CD4-positive, alpha-beta T cell treated with Interferon alpha-2 for 1 hour (primary cell): ENCODE measurements around the gene B3GAT3.
A peak's percentile ranks its signal among the peaks of the same experiment; 100 is the strongest.
"Not testable (repeated sequence)": the region's sequence is repeated elsewhere in the genome, so short reads cannot be mapped to it uniquely, and the experiment has no call there.

Experiments
- DNase-seq, 2 donors: peaks; one replicate each; pipeline ENCODE4 v3.0.0-alpha.2; 2020 to 2022

The B3GAT3 gene

DNA sequence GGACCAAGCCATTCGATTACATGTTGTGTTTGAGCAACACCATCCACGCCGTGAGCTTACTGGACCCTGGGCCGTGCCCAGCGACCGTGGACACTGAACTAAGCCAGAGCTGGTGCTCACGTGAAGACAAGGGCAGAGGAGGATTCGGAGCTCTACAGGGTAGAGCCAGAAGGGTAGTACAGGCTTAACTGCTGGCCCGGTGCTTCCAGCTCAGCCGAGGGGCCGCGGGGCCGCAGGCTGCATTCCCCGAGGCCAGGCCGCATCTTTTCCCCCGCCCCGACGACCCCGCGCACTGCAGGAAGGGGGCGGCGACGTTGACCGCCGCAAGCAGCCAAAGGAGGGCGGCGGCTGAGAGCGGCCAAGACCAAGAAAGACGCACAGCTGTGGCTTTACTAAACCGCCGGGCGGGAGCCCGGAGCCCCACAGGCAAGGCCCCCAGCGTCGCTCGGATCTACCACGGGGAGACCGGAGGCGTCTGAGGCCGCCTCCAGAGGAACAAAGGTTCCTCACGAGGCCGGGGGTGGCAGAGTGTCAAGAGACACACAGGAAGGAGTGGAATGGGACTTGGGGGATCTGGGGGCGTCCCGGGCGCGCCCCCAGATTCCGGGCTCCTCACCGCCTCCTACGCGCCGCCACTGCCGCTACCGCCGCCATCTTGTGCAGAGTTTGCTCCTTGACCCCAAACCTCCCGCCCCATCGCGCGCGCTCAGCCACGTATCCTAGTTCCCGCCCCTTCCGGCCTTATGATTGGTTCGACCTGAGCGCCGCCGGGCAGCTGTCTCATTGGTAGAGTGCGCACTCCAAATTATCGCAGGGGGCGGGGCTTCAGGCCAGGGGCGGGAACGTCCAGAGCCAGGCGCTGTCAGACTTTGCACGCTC, 24.4 kb upstream of the B3GAT3 start, which contains the start of gene GANAB:
Gene GANAB, minus strand, starts transcription at position 668 of the 879 bp plus-strand sequence. Its CDS starts 14 bp downstream, at position 654.
- peak; percentile 98 to 99 for DNase-seq

DNA sequence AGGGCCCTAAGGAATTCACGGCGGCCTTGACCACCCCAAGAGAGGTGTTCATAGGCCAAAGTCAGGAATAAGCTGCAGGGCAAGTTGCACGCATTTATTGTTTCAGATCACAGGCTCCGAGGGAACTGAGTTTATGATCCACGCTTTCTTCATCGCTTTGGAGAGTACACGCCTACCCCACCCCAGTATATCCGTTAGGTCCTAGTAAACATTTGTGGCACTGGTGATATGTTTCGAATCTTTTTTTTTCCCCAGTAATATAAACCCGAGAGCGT, 23.8 kb upstream of the B3GAT3 start:
- DNase-seq: no peak

DNA sequence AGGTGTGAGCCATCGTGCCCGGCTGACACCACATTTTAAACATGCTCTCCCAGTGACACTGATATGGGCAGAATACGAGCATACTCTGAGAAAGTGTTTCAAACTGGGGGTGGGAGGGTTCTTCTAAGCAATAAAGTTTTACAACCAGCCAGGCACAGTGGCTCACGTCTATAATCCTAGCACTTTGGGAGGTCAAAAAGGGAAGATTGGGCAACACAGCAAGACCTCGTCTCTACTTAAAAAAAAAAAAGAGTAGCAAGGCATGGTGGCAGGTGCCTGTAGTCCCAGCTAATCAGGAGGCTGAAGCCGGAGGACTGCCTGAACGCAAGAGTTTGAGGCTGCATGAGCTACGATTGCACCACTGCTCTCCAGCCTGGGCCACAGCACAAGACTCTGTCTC, 22.4 kb upstream of the B3GAT3 start:
- no peak for DNase-seq

DNA sequence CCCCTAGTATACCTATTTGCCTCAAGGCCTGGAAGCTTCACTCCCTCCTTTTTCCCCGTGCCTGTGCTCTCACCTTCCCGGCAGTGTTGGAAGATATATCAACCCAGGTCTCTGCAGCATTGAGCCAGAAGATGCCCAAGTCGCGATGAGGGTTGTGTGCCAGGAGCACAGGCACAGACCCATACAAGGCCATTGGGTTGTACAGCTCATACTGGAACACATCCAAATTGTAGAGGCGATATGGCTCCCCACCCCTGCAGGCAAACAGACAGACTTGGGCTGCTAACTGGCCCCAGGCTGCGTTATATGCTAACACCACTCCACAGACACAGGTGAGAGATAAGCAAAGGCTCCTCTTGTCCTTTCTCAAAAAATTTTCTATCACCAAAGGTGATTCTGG, 10.7 kb upstream of the B3GAT3 start:
- no peak for DNase-seq

DNA sequence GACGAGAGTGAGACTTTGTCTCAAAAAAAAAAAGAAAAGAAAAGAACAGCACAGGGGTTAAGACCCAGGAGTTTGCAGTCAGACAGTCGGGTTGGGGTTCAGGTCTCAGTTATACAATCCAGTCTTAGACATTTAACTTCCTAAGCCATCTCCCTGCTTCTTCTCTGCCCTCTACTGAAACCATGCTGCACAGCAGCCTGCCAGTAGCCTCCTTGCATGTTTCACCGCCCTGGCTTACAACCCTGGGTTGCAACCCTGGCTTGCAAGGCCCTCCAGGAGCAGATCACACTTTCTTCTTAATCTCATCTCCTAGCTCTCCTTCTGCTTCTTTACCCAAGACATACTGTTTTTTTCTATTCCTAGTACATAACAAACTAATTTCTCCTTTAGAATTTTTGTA, 5.9 kb upstream of the B3GAT3 start:
- peak in 1 of 2 donors; percentile 29 for DNase-seq

DNA sequence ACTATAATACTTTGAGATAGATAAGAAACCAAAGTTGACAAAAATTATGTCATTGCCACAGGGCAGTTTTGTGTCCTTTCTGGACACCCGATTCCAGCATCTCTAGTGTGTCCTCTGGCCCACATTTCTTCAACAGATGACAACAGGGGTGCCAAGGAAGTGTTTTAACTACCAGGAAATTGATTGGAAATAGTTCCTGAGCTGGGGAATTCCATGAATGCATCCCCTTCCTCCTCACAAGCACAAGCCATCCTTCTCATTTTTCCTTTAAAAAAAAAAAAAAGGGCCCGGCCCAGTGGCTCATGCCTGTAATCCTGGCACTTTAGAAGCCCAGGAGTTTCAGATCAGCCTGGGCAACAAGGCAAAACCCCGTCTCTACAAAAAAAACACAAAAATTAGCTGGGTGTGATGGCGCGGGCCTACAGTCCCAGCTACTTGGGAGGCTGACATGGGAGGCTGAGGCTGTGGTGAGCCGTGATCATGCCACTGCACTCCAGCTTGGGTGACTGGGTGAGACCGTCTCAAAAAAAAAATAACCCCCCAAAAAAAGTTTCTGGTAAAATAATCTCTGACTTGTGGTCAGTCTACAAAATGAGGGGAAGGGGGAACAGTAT, 797 bp upstream of the B3GAT3 start:
- DNase-seq: peak in 1 of 2 donors; percentile 22

DNA sequence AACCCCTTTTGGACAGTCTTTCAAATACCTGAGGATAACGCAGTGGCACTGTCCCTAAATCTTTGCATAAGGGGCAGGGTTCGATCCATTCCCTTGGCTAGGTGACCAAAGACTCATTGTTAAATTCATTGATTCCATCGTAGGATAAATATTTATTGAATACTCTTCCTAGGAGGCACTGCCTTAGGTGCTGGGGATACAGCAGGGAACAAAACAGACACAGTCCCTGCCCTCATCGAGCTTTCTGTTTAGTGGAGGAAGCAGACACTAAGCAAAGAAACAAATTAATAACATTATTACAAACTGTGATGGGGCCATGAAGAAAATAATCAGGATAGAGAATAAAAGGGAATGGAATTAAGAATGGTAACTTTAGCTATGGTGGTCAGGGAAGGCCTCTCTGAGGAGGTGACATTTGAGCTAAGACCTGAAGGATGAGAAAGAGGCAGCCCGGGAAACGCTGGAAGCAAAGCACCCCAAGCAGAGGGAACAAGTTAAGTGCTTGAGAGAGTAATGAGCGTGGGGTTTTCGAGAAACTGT, 689 bp downstream of the B3GAT3 start:
- no peak for DNase-seq

DNA sequence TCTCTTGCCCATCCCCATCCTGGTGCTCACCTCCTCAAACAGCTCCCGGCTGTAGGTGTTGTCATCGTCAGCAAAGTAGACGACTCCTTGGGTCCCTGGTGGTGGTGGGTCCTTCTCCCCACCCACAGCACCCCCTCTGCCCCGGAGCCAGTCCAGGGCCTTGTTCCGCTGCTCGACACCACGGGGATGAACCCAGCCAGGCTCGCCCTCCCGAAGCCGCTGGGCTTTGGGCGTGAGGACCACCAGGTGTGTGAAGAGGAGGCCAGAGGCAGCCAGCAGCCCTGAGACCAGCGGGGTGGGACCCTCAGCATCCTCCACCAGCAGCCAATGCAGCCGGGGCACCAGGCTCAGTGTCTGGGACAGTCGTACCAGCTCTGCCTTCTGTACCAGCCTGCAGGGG, 4.8 kb downstream of the B3GAT3 start:
- DNase-seq: not testable (repeated sequence)

DNA sequence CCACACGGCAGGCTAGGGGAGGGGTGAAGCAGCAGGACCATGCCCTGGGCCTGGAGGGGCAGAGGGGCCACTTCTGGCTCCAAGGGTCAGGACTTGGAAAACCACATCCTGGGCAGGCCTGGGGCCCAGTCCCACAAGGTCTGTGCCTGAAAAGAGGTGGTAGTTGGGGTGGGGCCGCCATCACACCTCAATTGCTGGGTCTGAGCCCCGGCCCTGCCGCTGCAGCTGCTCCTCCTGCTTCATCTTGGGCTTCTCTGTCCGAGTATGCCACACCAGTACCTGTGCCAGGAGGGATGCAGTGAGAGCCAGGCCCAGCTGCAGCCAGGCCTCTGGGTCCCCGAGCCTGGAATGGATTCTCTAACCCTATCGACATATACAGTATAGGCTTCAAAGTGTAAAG, 6.3 kb downstream of the B3GAT3 start:
- DNase-seq: no peak

DNA sequence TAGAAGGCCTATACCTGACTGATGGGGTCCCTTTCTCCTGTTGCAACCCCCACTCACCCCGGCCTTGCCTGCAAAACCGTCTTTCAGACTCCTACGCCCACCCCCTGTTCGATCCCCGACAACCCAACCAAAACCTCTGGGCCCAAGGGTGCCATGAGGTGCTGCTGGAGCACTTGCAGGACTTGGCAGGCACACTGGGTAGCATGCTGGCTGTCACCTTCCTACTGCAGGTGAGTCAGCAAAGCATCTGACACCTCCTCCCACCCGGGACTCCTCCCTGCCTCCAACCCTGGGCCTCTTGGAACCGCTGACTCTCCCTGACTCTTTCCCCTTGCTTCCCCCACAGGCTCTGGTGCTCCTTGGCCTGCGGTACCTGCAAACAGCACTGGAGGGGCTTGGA, 7.5 kb downstream of the B3GAT3 start:
- no peak for DNase-seq

DNA sequence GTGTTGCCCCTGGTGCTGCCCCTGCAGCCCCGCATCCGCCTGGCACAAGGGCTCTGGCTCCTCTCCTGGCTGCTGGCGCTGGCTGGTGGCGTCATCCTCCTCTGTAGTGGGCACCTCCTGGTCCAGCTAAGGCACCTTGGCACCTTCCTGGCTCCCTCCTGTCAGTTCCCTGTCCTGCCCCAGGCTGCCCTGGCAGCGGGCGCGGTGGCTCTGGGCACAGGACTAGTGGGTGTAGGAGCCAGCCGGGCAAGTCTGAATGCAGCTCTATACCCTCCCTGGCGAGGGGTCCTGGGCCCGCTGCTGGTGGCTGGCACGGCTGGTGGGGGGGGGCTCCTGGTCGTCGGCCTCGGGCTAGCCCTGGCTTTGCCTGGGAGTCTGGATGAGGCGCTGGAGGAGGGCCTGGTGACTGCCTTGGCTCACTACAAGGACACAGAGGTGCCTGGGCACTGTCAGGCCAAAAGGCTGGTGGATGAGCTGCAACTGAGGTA, 8.5 kb downstream of the B3GAT3 start:
- DNase-seq: no peak

DNA sequence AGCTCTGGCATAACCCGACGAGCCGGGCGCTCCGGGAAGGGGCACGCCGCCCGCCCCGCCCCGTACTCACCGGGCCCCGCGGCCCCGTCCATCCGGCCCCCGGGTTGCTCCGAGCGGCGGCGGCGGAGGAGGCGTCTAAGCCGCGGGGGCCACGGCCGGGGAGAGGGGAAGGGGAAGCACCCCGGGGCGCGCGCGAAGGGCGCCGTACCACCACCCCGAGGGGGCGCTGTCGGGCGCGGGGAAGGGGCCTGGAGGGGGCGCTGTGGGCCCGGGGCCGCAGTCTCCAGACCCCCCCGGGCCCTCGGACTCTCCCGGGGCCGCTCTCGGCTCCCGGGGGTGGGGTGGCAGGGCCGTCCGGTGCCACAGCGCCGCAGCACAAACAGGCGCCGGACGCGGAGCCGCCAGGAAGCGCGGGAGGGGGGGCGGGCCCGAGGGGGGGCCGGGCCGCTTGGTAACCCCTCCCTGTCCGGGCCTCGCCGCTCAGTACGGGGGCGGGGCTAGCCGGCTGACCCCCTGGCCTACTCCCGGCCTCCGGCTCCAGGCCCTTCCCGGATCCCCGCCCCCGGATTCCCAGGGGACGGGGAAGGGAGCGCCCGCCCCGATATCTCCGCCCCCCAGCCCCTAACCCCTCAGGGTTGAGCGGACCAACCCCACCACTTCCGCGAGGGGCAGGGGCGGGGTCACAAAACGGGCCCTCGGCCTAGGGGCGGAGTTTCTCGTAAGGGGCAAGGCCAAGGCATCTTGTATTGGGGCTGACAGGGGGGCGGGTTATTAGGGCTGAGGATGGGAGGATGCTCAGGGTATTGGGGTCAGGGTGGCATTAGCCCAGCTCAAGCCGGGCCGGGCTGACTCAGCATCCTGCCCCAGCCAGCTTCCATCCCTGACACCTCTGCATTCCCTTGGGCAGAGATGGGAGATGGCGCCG, 9.2 kb downstream of the B3GAT3 start, which contains the start of the genes EML3 and ROM1:
Gene EML3, minus strand, starts transcription at position 410 of the 925 bp plus-strand sequence. Its CDS starts 318 bp downstream, at position 92.
Gene ROM1, plus strand, starts transcription at position 892 of the 925 bp plus-strand sequence. Its CDS starts 25 bp downstream, at position 917.
- peak; percentile 93 to 95 for DNase-seq

DNA sequence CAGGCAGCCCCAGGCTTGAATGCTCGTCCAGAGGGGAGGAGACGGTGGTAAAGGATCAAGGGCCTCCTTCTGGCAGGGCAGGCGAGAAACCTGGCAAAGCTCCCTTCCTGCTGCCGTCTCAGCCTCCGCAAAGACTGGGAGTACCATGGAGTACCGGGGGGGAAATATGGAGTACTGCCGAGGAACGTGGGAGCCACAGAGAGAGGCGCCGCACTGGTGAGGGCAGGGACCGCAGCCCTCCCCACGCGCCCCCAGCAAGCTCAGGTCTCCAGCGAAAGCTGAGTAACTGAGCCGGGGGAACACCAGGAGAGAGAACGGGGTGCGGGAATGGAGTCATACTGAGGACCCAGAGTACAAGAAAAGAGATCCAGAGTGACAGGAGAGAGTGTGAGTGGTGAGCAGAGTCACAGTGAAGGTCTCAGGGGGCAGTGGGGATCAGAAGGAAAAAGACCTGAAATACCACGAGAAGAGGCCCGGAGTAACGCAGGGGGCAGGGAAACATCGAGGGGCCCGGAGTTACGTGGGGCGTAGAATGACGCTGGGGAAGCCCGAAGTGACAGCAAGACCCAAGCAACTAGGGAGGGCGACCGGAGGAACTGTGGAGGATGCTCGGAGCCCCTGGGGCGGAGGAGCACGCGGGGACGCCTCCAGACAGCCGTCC, 10.0 kb downstream of the B3GAT3 start:
- peak in 1 of 2 donors; percentile 61 for DNase-seq

DNA sequence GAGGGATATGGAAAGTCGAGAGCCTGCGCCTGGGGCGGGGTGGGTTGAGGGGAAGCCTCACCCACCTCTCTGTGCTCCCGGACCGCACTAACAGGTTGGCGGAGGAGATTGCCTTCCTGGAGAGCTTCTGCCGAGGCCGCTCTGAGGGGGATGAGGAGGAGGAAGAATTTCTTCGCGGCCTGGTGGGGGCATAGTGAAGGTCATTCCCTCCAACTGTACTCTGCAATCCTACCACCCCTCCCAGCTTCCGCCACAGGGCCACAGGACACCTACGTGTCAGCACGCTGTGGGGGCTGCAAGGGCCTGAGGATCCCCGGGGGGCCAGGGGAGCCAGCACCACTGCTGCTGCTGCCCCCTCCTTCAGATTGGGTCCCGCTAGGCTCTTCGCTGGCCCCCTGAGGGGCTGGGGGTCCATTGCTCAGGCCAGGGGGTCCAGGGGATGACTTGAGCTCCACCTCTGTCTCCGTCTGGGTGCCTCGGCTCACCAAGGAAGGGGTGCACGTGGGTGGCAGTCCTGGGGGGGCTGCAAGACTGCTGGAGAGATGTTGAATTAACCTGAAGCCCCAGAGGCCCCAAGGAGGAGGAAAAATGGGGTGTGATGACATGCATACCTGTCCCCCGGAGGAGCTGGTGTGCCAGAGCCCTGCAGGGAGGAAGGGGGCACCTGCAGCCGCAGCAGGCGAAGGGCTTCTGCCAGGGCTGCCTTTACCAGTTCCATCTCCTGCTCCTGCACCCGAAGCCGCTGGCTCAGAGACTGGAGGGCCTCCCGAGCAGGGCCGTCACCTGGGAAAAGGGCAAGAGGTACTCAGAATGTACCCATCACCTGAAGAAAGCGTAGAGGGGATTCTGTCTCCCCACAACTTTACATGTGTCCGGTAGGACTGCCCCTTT, 10.7 kb downstream of the B3GAT3 start:
- no peak for DNase-seq

DNA sequence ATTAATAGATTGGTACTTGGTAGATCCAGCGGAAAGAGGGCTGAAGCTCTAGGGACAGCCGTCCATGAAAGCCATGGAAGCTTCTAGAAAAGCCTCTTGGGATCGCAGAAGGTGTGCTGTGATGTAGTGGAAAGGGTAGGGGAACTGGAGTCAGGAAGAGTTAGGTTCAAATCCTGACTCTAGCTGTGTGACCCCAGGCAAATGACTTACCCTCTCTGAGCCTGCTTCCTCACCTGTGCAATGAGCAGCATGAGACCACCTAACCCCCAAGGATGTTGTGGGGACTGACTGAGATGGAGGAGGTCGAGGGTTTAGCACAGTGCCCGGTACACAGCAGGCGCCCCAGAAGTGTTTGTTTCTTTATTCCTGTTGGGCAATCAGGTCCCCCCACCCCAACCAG, 11.4 kb downstream of the B3GAT3 start:
- no peak for DNase-seq

DNA sequence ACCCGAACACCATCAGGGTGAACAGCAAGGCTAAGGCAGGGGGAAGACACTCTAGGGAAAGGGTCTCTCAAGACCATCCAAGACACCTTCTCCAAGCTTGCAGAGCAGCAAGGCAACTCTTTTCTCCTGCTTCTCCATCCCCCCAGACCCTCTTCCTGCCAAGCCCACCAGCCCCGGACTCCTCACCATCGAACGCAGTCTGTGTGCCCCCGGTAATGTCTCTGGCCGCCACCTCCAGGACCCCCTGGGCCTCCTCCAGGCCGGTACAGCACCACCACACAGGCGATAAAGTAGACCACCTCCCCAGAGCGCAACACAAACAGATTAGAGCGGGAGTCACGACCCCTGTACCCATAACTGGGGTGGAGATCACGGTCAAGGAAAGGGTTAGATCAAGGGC, 13.0 kb downstream of the B3GAT3 start:
- DNase-seq: no peak

DNA sequence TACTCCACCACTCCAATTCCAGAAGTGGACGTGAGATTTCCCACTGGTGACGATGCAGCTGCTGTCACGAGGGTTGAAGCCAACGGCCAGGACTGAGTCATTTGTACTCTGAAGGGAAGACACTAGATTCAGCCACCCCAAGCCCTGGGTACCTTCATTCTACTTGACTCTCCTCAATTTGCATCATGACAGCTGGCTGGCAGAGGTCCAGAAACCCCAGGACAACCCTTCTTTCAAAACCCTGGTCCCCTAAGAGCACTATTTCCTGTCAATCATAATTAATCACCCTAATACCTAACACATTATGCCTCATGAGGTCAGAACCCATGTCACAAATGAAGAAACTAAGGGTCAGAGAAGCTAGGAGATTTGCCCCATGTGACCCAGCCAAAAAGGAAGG, 14.1 kb downstream of the B3GAT3 start:
- peak in 1 of 2 donors; percentile 44 for DNase-seq

DNA sequence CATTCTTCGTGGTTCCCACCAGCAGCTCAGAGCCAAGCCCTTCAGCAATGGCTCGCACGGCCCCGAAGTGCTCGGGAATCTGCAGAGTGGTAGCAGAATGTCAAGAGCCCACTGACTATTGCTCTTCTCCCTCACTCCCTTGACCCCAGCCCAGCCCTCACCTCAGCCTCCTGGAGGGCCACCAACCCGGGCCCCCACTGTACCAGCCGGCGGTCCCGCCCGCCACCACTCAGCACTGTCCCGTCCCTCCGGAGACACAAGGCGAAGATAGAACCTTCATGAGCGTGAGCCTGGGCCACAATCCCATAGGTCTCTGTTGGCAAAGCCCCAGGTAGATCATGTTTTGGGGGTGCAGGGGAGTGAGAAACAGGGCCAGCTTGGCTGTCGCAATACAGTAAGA, 15.9 kb downstream of the B3GAT3 start:
- DNase-seq: no peak

DNA sequence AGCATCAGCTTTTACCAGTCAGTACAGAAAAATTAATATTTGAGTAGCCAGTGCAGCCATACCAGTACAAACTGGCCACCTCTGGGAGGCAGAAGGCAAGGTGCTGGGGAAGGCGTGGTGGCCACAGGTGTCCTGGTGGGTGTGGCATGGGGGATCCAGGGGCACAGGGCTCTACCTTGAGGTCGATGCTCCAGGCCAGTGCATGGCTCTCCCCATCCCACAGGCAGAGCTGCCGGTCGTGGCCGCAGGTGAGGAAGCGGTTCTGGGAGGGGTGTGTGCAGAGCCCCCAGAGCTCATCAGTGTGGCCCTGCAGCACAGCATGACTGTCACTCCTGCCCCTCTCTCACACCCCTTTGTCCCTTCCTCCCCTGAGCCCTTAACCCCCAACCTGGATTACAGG, 16.3 kb downstream of the B3GAT3 start:
- no peak for DNase-seq

DNA sequence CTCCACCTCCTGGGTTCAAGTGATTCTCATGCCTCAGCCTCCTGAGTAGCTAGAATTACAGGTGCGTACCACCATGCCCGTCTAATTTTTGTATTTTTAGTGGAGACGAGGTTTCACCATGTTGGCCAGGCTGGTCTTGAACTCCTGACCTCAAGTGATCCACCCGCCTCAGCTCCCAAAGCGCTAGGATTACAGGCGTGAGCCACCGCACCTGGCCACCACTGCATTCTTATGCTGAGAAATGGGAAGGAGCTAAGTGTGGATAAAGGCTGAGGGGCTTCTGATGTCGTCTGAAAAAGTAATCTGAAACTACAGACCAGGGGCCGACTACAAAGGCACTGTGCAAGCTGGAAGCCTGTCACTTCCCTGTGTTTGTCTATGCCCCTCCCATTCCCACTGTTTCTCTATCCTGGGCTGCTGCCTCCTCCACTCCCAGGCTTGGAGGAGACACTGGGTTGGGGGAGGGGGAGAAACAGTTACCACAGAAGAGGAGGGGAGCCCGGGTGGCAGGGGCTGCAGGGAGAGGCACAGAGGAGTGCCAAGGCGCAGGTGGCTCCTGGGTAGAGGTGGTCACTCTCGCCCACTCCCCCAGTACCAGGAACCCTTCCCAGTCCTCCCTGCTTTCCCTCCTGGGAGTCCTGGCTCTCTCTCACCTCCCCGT, 17.2 kb downstream of the B3GAT3 start:
- no peak for DNase-seq
